ENCODE results near the gene DIAPH2.

GRCh38 chrX:97431281-97431680, 746.6 kb downstream of the DIAPH2 start:
- TF ChIP-seq, protein P1, sequence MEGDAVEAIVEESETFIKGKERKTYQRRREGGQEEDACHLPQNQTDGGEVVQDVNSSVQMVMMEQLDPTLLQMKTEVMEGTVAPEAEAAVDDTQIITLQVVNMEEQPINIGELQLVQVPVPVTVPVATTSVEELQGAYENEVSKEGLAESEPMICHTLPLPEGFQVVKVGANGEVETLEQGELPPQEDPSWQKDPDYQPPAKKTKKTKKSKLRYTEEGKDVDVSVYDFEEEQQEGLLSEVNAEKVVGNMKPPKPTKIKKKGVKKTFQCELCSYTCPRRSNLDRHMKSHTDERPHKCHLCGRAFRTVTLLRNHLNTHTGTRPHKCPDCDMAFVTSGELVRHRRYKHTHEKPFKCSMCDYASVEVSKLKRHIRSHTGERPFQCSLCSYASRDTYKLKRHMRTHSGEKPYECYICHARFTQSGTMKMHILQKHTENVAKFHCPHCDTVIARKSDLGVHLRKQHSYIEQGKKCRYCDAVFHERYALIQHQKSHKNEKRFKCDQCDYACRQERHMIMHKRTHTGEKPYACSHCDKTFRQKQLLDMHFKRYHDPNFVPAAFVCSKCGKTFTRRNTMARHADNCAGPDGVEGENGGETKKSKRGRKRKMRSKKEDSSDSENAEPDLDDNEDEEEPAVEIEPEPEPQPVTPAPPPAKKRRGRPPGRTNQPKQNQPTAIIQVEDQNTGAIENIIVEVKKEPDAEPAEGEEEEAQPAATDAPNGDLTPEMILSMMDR (IDR thresholded peaks at IDR 0.05): no peak
- no peak for TF ChIP-seq POLR2A (IDR thresholded peaks at IDR 0.05)
- no peak for TF ChIP-seq EP300 (IDR thresholded peaks at IDR 0.05)
